ENCODE measurements around the gene IQSEC3.
"Not testable (repeated sequence)": the region's sequence is repeated elsewhere in the genome, so short reads cannot be mapped to it uniquely, and the experiment has no call there.

IQSEC3 gene

DNA sequence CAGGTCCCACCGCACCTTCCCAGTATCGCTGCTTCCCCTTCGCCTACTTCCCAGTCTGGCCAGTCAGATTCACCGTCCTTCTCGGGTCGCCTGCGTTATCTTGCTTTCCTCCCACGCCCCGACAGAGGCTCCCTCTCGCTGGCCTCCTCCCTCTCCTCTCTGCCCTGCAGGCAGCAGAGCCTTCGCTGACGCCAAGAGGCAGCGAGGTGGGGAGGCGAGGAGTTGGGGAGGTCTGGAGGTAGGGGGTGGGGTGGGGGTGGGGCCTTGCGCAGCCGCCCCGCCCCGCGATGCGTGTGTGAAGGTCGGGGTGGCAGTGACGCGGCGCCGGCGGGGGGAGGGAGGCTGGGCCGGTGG lies at the start of gene IQSEC3:
Gene IQSEC3, plus strand, starts transcription at position 340 of the 354 bp plus-strand sequence. CDS start 116 bp downstream, outside the sequence.
- not testable (repeated sequence) for DNase-seq (ENCODE audit: low read depth in 2 of 2)

DNA sequence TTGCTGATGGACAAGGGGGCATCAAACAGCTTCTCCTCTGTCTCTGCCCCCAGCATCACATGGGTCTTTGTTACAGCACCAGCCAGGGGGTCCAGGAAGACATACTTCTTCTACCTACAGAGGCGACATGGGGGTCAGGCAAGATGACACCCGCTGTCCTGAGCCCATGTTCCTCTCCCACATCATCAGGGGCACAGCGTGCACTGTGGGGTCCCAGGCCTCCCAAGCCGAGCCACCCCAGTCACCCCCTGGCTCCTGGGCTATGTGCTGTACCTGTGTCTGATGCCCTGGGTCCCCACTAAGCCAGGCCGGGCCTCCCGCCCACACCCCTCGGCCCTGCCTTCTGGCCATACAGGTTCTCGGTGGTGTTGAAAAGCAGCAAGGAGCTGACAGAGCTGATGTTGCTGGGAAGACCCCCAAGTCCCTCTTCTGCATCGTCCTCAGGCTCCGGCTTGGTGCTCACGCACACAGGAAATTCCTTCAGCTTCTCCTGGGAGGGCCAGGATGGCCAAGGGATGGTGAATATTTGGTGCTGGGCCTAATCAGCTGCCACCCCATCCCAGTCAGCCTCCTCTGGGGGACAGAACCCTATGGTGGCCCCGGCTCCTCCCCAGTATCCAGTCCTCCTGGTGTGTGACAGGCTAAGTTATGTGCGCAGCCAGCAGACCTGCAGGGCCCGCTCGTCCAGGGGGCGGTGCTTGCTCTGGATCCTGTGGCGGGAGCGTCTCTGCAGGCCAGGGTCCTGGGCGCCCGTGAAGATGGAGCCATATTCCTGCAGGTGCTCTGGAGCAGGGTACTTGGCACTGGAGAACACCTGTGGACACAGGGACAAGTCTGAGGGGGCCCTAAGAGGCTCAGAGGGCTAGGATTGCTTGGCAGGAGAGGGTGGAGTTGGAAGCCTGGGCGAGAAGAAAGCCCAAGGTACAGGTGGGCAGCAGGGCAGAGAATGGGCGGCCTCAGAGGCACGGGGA lies 48.9 kb upstream of the IQSEC3 start:
- DNase-seq (ENCODE audit: low read depth in 2 of 2) = not testable (repeated sequence)

DNA sequence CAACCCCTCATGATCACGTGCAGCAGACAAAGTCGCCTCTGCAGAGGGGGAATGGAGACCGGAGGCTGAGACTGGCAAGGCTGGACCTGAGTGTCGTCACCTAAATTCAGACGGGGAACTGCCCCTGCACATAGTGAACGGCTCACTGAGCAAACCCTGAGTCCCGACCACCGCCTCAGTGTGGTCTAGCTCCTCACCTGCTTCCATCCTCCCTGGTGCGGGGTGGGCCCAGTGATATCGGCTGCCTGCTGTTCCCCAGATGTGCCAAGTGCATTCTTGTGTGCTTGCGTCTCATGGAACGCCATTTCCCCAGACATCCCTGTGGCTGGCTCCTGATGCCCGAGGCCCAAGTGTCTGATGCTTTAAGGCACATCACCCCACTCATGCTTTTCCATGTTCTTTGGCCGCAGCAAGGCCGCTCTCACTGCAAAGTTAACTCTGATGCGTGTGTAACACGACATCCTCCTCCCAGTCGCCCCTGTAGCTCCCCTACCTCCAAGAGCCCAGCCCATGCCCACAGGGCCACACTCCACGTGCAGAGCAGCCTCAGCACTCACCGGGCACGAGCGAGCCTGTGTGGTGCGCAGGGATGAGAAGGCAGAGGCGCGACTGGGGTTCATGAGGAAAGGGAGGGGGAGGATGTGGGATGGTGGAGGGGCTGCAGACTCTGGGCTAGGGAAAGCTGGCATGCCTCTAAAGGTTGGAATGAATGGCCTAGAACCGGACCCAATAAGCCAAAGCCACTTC lies 47.6 kb upstream of the IQSEC3 start:
- not testable (repeated sequence) for DNase-seq (ENCODE audit: low read depth in 2 of 2)

GRCh38 chr12:19906-20305 lies 46.7 kb upstream of the IQSEC3 start:
- not testable (repeated sequence) for DNase-seq (ENCODE audit: low read depth in 2 of 2)

DNA sequence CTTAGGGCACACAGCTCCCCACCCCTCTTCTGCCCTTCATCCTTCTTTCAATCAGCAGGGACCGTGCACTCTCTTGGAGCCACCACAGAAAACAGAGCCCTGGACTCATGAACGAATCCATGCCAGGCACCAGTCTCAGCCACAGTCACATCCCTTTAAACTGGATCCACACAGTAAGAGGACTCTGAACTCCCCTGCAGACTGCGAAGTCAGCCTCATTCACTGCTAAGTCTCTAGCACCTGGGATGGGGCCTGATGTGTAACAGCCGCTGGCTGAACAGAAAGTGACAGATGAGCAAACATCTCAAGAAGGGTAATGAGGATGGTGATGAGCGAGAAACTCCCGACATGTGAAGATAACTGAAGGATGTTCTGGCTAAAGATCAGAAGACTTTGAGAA lies 45.8 kb upstream of the IQSEC3 start:
- DNase-seq (ENCODE audit: low read depth in 2 of 2) = no peak

GRCh38 chr12:21301-22189 lies 45.0 kb upstream of the IQSEC3 start:
- DNase-seq (ENCODE audit: low read depth in 2 of 2) = no peak

GRCh38 chr12:22190-22529 lies 44.4 kb upstream of the IQSEC3 start:
- DNase-seq (ENCODE audit: low read depth in 2 of 2) = no peak

GRCh38 chr12:22530-23201 lies 43.9 kb upstream of the IQSEC3 start:
- DNase-seq (ENCODE audit: low read depth in 2 of 2) = no peak

GRCh38 chr12:27904-28303 lies 38.7 kb upstream of the IQSEC3 start:
- DNase-seq (ENCODE audit: low read depth in 2 of 2) = not testable (repeated sequence)

DNA sequence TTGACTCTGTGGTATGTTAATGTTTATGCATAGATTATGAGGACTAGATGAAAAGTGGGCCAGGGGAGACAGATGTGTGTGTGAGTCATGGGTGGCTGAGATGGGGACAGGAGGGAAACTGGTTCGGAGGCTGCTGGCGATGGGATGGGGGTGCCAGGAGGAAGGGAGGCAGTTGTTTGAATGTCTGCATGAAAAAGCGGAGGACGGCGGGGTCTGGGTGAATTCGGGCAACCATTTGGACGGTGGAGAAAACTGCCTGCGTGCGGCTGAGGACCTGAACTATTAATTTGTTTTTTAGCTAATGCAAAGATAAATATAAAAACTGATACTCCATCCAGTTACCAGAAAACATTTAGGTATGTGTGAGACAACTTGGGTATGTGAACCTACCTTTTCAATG lies 27.8 kb upstream of the IQSEC3 start:
- not testable (repeated sequence) for DNase-seq (ENCODE audit: low read depth in 2 of 2)

GRCh38 chr12:39555-40265 lies 26.9 kb upstream of the IQSEC3 start:
- DNase-seq (ENCODE audit: low read depth in 2 of 2) = not testable (repeated sequence)

DNA sequence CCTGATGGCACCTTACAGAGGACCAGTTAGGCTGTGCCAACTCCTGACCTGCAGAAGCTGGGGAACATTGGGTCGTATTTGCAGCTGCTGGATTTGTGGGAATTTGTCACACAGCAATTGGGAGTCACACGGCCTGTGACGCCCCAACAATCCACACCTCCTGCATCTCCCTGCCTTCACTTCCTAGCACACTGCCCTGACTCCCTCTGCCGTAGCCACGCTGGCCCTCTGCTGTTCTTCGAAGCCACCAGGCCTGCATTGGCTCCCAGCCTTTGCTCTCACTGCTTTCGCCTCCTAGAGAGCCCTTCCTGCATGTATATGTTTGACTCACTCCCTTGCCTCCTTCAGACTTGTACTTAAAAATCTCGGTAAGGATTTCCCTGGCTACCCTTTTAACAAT lies 22.2 kb upstream of the IQSEC3 start:
- not testable (repeated sequence) for DNase-seq (ENCODE audit: low read depth in 2 of 2)

DNA sequence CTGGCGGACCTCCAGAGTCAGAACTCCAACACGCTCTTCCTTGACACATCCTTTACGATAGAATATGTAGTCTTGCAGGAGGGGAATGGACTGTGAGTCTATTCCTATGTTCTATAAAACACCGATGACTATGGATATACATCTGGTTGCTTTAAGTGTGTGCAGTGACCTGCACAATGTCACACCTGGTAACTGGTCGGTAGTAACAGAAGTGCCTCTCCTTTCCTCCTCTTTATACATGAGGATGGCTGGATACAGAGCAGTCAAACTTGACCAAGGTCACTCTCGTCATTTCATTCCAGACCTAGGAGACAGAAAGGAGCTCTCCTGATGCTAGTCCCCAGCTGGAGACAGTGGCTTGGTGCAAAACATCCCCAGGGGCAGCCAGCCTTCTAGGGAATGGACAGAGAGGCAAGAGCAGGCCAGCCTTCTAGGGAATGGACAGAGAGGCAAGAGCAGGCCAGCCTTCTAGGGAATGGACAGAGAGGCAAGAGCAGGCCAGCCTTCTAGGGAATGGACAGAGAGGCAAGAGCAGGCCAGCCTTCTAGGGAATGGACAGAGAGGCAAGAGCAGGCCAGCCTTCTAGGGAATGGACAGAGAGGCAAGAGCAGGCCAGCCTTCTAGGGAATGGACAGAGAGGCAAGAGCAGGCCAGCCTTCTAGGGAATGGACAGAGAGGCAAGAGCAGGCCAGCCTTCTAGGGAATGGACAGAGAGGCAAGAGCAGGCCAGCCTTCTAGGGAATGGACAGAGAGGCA lies 21.2 kb upstream of the IQSEC3 start:
- not testable (repeated sequence) for DNase-seq (ENCODE audit: low read depth in 2 of 2)

DNA sequence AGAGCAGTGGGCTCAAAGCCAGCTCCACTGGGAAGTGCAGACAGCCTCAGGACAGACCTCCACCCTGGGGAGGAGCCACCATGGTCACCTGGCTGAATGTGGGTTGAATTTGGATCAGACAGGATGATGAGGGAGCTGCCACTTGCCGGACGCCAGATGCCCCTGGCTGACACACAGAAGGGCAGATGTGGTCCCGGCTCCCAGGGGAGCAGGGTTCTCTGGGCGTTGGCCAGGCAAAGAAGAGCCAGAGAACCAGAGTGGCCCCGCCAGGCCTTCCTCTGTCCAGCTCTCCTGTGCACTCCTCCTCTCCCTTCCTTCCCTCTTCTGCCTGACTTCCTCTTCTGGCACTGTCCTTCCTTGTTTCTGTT lies 20.6 kb upstream of the IQSEC3 start:
- DNase-seq (ENCODE audit: low read depth in 2 of 2) = not testable (repeated sequence)

GRCh38 chr12:46542-46941 lies 20.0 kb upstream of the IQSEC3 start:
- not testable (repeated sequence) for DNase-seq (ENCODE audit: low read depth in 2 of 2)

GRCh38 chr12:47699-48226 lies 18.8 kb upstream of the IQSEC3 start:
- DNase-seq (ENCODE audit: low read depth in 2 of 2) = not testable (repeated sequence)

DNA sequence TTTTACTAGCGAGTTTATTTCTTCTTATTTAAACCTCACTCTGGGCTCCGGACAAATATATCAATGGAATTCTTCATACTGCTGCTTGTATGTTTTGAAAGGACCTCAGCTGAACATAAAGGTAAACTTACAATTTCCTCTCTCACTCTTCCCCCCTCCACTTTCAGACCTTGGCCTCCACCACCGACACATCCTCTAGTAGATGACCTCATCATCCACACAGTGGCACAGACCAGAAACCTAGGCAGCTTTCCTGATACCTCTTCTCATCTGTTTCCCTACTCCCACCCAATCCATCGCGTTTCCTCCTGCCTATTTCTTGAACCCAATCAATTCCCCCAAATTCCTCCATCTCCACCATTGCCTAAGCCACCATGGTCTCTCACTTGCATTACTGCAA lies 17.4 kb upstream of the IQSEC3 start:
- not testable (repeated sequence) for DNase-seq (ENCODE audit: low read depth in 2 of 2)

DNA sequence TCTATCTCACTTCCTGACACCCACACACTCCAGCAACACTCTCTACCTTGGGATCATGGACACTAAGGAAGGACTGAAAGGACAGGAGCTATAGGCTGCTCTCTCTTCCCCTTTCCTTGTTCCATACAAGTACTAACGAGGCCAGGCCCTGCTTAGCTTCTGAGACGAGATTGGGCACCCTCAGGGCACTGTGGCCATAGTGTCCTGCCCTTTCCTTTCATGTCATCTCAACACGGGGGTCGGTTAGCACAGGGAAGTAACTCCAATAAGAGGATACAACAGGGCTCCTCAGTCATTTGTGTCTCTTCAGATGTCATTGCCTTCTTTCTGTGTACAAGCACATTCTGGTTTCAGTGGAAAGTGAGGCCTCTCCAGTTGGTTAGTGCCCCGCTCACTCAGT lies 15.5 kb upstream of the IQSEC3 start:
- not testable (repeated sequence) for DNase-seq (ENCODE audit: low read depth in 2 of 2)

GRCh38 chr12:51962-52361 lies 14.6 kb upstream of the IQSEC3 start:
- DNase-seq (ENCODE audit: low read depth in 2 of 2) = not testable (repeated sequence)
